Measurements from ENCODE around the gene PCED1A. TPM values are rescaled to one million over a fixed set of nuclear protein-coding genes. Genes with fewer than 3 reads are reported as not detected.

PCED1A gene
- total RNA-seq, 1 experiment from 2014 or later = 27.1 TPM

DNA sequence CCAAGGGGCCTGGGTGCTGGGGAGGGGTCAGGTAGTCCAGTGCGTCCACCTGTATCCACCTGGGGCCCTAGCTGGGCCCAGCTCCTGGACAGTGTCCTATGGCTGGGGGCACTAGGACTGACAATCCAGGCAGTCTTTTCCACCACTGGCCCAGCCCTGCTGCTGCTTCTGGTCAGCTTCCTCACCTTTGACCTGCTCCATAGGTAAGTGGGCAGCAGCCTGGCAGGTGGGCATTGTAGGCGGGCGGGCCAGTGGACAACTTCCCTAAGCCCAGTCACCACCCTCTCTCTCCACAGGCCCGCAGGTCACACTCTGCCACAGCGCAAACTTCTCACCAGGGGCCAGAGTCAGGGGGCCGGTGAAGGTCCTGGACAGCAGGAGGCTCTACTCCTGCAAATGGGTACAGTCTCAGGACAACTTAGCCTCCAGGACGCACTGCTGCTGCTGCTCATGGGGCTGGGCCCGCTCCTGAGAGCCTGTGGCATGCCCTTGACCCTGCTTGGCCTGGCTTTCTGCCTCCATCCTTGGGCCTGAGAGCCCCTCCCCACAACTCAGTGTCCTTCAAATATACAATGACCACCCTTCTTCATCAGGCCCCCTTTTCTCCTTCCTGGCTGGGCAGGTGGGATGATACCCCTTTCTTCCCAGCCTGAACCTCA, 25.1 kb downstream of the PCED1A start:
- Mint-ChIP-seq H3K4me3 (ENCODE audit: low read depth, unreplicated experiment) (no peak overlapping the region), H3K27me3 (ENCODE audit: unreplicated experiment) (peaks cover 62% of the 10 kb centered on the region)
- CTCF ChIA-PET = no interaction called here

GRCh38 chr20:2814587-2815051, 25.8 kb downstream of the PCED1A start, which contains the start of gene C20orf141:
Gene C20orf141 (plus strand): TSS chr20:2814987. CDS start chr20:2815185, 198 bp downstream.
- Mint-ChIP-seq H3K9me3 (ENCODE audit: low read depth, unreplicated experiment) (no peaks in the 10 kb centered on the region), H3K27ac (ENCODE audit: unreplicated experiment) (no peak within 1 kb of the TSS), H3K27me3 (ENCODE audit: unreplicated experiment) (peaks cover 55% of the 10 kb centered on the region), H3K36me3 (ENCODE audit: insufficient read depth, unreplicated experiment) (no peaks in the 10 kb centered on the region), H3K4me1 (ENCODE audit: low read depth, unreplicated experiment) (no peaks in the 10 kb centered on the region), H3K4me3 (ENCODE audit: low read depth, unreplicated experiment) (no peak within 1 kb of the TSS)
- intact Hi-C loops (cut with micrococcal nuclease; ENCODE audit: unreplicated experiment) = no loop called here
- CTCF ChIA-PET = interaction anchor here (0.7 kb wide), 1 partner anchor 9 kb away, joined by 4 read pairs; no protein-coding TSS in a partner anchor
- DNase-seq = no peak
- no peak for TF ChIP-seq CTCF (IDR thresholded peaks at IDR 0.05; ENCODE audit: unreplicated experiment)
- BruUV-seq (replicated peaks) = no TSS peak

More for the DNA sequence above, 25.1 kb downstream of the PCED1A start:
- intact Hi-C loops (cut with micrococcal nuclease; ENCODE audit: unreplicated experiment) = no loop called here
- Mint-ChIP-seq H3K36me3 (ENCODE audit: insufficient read depth, unreplicated experiment) (no peaks in the 10 kb centered on the region), H3K4me1 (ENCODE audit: low read depth, unreplicated experiment) (no peaks in the 10 kb centered on the region), H3K9me3 (ENCODE audit: low read depth, unreplicated experiment) (no peaks in the 10 kb centered on the region), H3K27ac (ENCODE audit: unreplicated experiment) (no peak overlapping the region)
- no peak for DNase-seq
- no TSS peak for BruUV-seq (replicated peaks)
- no peak for TF ChIP-seq CTCF (IDR thresholded peaks at IDR 0.05; ENCODE audit: unreplicated experiment)

- no TSS peak for BruUV-seq (replicated peaks)
- H3K27ac Mint-ChIP-seq (ENCODE audit: unreplicated experiment) = no peak overlapping the region
- no peak for TF ChIP-seq CTCF (IDR thresholded peaks at IDR 0.05; ENCODE audit: unreplicated experiment)
- no peaks in the 10 kb centered on the region for H3K36me3 Mint-ChIP-seq (ENCODE audit: insufficient read depth, unreplicated experiment)
- H3K9me3 Mint-ChIP-seq (ENCODE audit: low read depth, unreplicated experiment) = no peaks in the 10 kb centered on the region
- CTCF ChIA-PET = no interaction called here
- peaks cover 3% of the 10 kb centered on the region for H3K4me1 Mint-ChIP-seq (ENCODE audit: low read depth, unreplicated experiment)
- no peak for DNase-seq
- intact Hi-C loops (cut with micrococcal nuclease; ENCODE audit: unreplicated experiment) = no loop called here
- H3K27me3 Mint-ChIP-seq (ENCODE audit: unreplicated experiment) = peaks cover 56% of the 10 kb centered on the region
- no peak overlapping the region for H3K4me3 Mint-ChIP-seq (ENCODE audit: low read depth, unreplicated experiment)
These were observed 26.4 kb downstream of the PCED1A start for GRCh38 chr20:2814076-2814475.

- no peak for TF ChIP-seq CTCF (IDR thresholded peaks at IDR 0.05; ENCODE audit: unreplicated experiment)
- no peaks in the 10 kb centered on the region for H3K9me3 Mint-ChIP-seq (ENCODE audit: low read depth, unreplicated experiment)
- CTCF ChIA-PET = no interaction called here
- H3K4me3 Mint-ChIP-seq (ENCODE audit: low read depth, unreplicated experiment) = no peak overlapping the region
- DNase-seq = no peak
- peaks cover 71% of the 10 kb centered on the region for H3K27me3 Mint-ChIP-seq (ENCODE audit: unreplicated experiment)
- intact Hi-C loops (cut with micrococcal nuclease; ENCODE audit: unreplicated experiment) = no loop called here
- no TSS peak for BruUV-seq (replicated peaks)
- H3K4me1 Mint-ChIP-seq (ENCODE audit: low read depth, unreplicated experiment) = peaks cover 8% of the 10 kb centered on the region
- H3K36me3 Mint-ChIP-seq (ENCODE audit: insufficient read depth, unreplicated experiment) = no peaks in the 10 kb centered on the region
- H3K27ac Mint-ChIP-seq (ENCODE audit: unreplicated experiment) = no peak overlapping the region
These were observed 28.3 kb downstream of the PCED1A start for GRCh38 chr20:2812189-2812588.

All from Calu3 (cell line).